ENCODE data around the gene WDR81.
"Not testable (repeated sequence)": the region's sequence is repeated elsewhere in the genome, so short reads cannot be mapped to it uniquely, and the experiment has no call there.

DNA sequence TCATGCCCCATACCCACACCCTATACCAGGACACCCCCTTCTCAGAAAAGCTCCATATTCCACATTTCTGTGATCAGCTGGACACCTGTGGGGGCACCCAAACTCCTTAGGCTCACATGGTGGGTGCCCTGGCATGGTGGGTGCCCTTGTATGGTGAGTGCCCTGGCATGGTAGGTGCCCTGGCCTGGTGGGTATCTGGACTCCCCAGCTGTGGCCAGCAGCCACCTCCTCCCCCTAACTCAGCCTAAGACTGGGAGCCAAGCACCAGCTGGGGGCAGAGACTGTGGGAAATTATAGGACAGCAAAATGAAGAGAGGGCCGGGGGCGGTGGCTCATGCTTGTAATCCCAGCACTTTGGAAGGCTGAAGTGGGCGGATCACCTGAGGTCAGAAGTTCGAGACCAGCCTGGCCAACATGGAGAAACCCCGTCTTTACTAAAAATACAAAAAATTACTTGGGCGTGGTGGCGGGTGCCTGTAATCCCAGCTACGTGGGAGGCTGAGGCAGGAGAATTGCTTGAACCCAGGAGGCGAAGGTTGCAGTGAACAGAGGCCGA is 15.6 kb upstream of the WDR81 start:
- TF ChIP-seq EZH2 (IDR thresholded peaks at IDR 0.05; ENCODE audit: borderline replicate concordance, low read depth, low read length, poor library complexity, severe bottlenecking) = not testable (repeated sequence)
- TF ChIP-seq, protein P1, sequence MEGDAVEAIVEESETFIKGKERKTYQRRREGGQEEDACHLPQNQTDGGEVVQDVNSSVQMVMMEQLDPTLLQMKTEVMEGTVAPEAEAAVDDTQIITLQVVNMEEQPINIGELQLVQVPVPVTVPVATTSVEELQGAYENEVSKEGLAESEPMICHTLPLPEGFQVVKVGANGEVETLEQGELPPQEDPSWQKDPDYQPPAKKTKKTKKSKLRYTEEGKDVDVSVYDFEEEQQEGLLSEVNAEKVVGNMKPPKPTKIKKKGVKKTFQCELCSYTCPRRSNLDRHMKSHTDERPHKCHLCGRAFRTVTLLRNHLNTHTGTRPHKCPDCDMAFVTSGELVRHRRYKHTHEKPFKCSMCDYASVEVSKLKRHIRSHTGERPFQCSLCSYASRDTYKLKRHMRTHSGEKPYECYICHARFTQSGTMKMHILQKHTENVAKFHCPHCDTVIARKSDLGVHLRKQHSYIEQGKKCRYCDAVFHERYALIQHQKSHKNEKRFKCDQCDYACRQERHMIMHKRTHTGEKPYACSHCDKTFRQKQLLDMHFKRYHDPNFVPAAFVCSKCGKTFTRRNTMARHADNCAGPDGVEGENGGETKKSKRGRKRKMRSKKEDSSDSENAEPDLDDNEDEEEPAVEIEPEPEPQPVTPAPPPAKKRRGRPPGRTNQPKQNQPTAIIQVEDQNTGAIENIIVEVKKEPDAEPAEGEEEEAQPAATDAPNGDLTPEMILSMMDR (conservative IDR thresholded peaks at IDR 0.05; ENCODE audit: low read depth, low read length) = not testable (repeated sequence)
